Endothelial cell of hepatic sinusoid (primary cell): ENCODE data around the gene TCEA2.
"Not testable (repeated sequence)": the region's sequence is repeated elsewhere in the genome, so short reads cannot be mapped to it uniquely, and the experiment has no call there.

Source experiments
- in situ Hi-C: cut with HindIII; loops from 2 replicates; pipeline ENCODE4 v1.10.0; 2017; ENCODE audit warnings: low sequenced_read_pairs

Gene TCEA2

GRCh38 chr20:64117432-64117777 is 54.4 kb downstream of the TCEA2 start:
- in situ Hi-C loops: not testable (repeated sequence)

- in situ Hi-C loops: no loop called here
Observed at GRCh38 chr20:64119301-64119680, 56.3 kb downstream of the TCEA2 start.

- in situ Hi-C loops: no loop called here
Observed at GRCh38 chr20:64119681-64120341, 56.8 kb downstream of the TCEA2 start.

GRCh38 chr20:64121586-64121985 is 58.6 kb downstream of the TCEA2 start:
- in situ Hi-C loops: no loop called here
